K562 (cell line): ENCODE data around the gene PLAC8L1. TPM values are rescaled to one million over a fixed set of nuclear protein-coding genes. Genes with fewer than 3 reads are reported as not detected.

Experiments used
- ARID2 ChIP-seq: fragments of 450-650 bp; IDR thresholded peaks from 2 replicates; pipeline ENCODE4 v1.6.1; 2017; ENCODE audit warnings: antibody characterized with exemption, mild to moderate bottlenecking
- ATF1 ChIP-seq, 2 experiments: fragments of 450-650 bp in 1 of 2; IDR thresholded peaks; 2 replicates each; pipeline ENCODE4 v1.6.1; 2016; ENCODE audit warnings: missing compliant biosample characterization in 1 of 2, missing genetic modification characterization in 1 of 2
- C11orf30 ChIP-seq: fragments of 450-650 bp; IDR thresholded peaks from 2 replicates; pipeline ENCODE4 v1.6.1; 2016; ENCODE audit warnings: low read depth, mild to moderate bottlenecking
- CCNT2 ChIP-seq: IDR thresholded peaks from 2 replicates; pipeline ENCODE4 v1.6.1; 2011; ENCODE audit warnings: borderline replicate concordance, low read depth, mild to moderate bottlenecking, moderate library complexity, mixed read lengths, low read length; ENCODE audit not compliant: insufficient read length; ENCODE audit errors: extremely low read depth
- CXXC5 ChIP-seq: fragments of 250-450 bp; sonication (Bioruptor Pico); IDR thresholded peaks from 2 replicates; pipeline ENCODE4 v1.8.0; 2022; ENCODE audit warnings: inconsistent platforms, mild to moderate bottlenecking, moderate library complexity
- EP300 ChIP-seq: IDR thresholded peaks from 2 replicates; pipeline ENCODE4 v1.6.1; 2012; ENCODE audit warnings: low read length, improper control_type of control experiment
- EZH2 ChIP-seq: IDR thresholded peaks from 2 replicates; pipeline ENCODE4 v1.6.1; 2012; ENCODE audit warnings: low read depth, mild to moderate bottlenecking, inconsistent platforms, low read length, borderline replicate concordance
- GABPB2 ChIP-seq: fragments of 250-450 bp; sonication (Bioruptor Pico); conservative IDR thresholded peaks from 2 replicates; pipeline ENCODE4 v1.5.1; 2021; ENCODE audit warnings: mild to moderate bottlenecking
- KLF16 ChIP-seq: IDR thresholded peaks from 2 replicates; pipeline ENCODE4 v1.6.1; 2016; ENCODE audit warnings: antibody characterized with exemption
- MYNN ChIP-seq, 2 experiments: sonication (generic); formaldehyde crosslinking in 1 of 2; IDR thresholded peaks; 2 replicates each; pipeline versions ENCODE4 v1.5.0 to v1.6.1; 2016 to 2020; ENCODE audit warnings: antibody characterized with exemption in 1 of 2, missing genetic modification reagents in 1 of 2
- NCOA2 ChIP-seq, 2 experiments: fragments of 450-650 bp; IDR thresholded peaks; 2 replicates each; pipeline ENCODE4 v1.6.1; 2018; ENCODE audit warnings: mild to moderate bottlenecking in 2 of 2, moderate library complexity in 1 of 2; ENCODE audit not compliant: partially characterized antibody in 2 of 2
- NFE2L1 ChIP-seq: fragments of 450-650 bp; IDR thresholded peaks from 2 replicates; pipeline ENCODE4 v1.6.1; 2016; ENCODE audit warnings: missing genetic modification characterization, low read depth, mild to moderate bottlenecking, missing compliant biosample characterization, moderate library complexity, borderline replicate concordance
- PPARD ChIP-seq: fragments of 250-450 bp; sonication (Bioruptor Pico); IDR thresholded peaks from 2 replicates; pipeline ENCODE4 v1.8.0; 2022; ENCODE audit warnings: inconsistent platforms, mild to moderate bottlenecking, moderate library complexity
- PTBP1 ChIP-seq: fragments of 200-400 bp; formaldehyde crosslinking; IDR thresholded peaks from 2 replicates; pipeline ENCODE4 v1.6.1; 2017; ENCODE audit warnings: low read depth, low read length
- RUNX1 ChIP-seq: sonication (generic); IDR thresholded peaks from 2 replicates; pipeline ENCODE4 v1.6.1; 2016; ENCODE audit warnings: antibody characterized with exemption, low read depth
- SMARCA4 ChIP-seq: fragments of 450-650 bp; IDR thresholded peaks from 2 replicates; pipeline ENCODE4 v1.6.1; 2016
- SMARCC2 ChIP-seq: fragments of 450-650 bp; IDR thresholded peaks from 2 replicates; pipeline ENCODE4 v1.6.1; 2017; ENCODE audit warnings: antibody characterized with exemption, moderate library complexity, mild to moderate bottlenecking, low read depth
- SRSF9 ChIP-seq: fragments of 200-400 bp; formaldehyde crosslinking; IDR thresholded peaks from 2 replicates; pipeline ENCODE4 v1.6.1; 2017; ENCODE audit warnings: low read depth, low read length, borderline replicate concordance
- TRIM24 ChIP-seq, 2 experiments: fragments of 450-650 bp; IDR thresholded peaks; 2 replicates each; pipeline ENCODE4 v1.6.1; 2016
- XRCC4 ChIP-seq: IDR thresholded peaks from one replicate; pipeline ENCODE4 v1.6.1; 2011; ENCODE audit not compliant: insufficient read depth, insufficient read length; ENCODE audit errors: extremely low read depth
- ZEB2 ChIP-seq: fragments of 450-650 bp; IDR thresholded peaks from 2 replicates; pipeline ENCODE4 v1.6.1; 2016
- ZNF766 ChIP-seq: fragments of 200-800 bp; sonication (Bioruptor generic); conservative IDR thresholded peaks from 2 replicates; pipeline ENCODE4 v1.6.1; 2016; ENCODE audit warnings: missing genetic modification characterization, missing compliant biosample characterization
- polyA plus RNA-seq, 8 experiments: library from polyadenylated mRNA; depleted of rRNA in 4 of 8; stranded (reverse) in 5 of 8; unstranded in 3 of 8; fragments of >200 nt; fragmentation: Nextera tagmentation in 2 of 8; fragmentation: Illumina TruSeq in 1 of 8; extraction: Ambion mirVana in 2 of 8; extraction: Trizol in 1 of 8; gene quantifications; 2 replicates each; pipeline versions ENCODE4 v1.2.1 to v1.2.3, GENCODE V29; 2011 to 2014; ENCODE audit warnings: inconsistent platforms in 1 of 8, missing spikeins in 1 of 8
- total RNA-seq, 7 experiments: library from RNA; depleted of rRNA in 6 of 7; stranded (reverse); fragments of >200 nt in 6 of 7; fragmentation: Illumina TruSeq in 2 of 7; extraction: Trizol in 2 of 7; gene quantifications; 2 replicates each; pipeline versions ENCODE4 v1.2.1 to v1.2.3, GENCODE V29; 2011 to 2021; ENCODE audit warnings: low replicate concordance in 1 of 7
- TF ChIP-seq, protein P1 (sequence below): fragments of 250-450 bp; sonication (Bioruptor Pico); IDR thresholded peaks from 2 replicates; pipeline ENCODE4 v1.5.0; 2022; ENCODE audit warnings: mild to moderate bottlenecking
- TF ChIP-seq, protein P2 (sequence below): fragments of 250-450 bp; sonication (Bioruptor Pico); IDR thresholded peaks from 2 replicates; pipeline ENCODE4 v1.8.0; 2022; ENCODE audit warnings: inconsistent platforms
- TF ChIP-seq, protein P3 (sequence below): fragments of 450-650 bp; IDR thresholded peaks from 2 replicates; pipeline ENCODE4 v1.6.1; 2016; ENCODE audit warnings: low read depth, mild to moderate bottlenecking, moderate library complexity
- TF ChIP-seq, protein P4 (sequence below): IDR thresholded peaks from 2 replicates; pipeline ENCODE4 v1.6.1; 2011; ENCODE audit not compliant: insufficient read length; ENCODE audit errors: extremely low read depth

Gene PLAC8L1
- total and polyA plus RNA-seq, 9 of the 15 experiments (the other 6 are each of a cell fraction or from before 2014, with no cell fraction given): 0.10 to 0.43 (median 0.26) TPM; not detected in 3

DNA sequence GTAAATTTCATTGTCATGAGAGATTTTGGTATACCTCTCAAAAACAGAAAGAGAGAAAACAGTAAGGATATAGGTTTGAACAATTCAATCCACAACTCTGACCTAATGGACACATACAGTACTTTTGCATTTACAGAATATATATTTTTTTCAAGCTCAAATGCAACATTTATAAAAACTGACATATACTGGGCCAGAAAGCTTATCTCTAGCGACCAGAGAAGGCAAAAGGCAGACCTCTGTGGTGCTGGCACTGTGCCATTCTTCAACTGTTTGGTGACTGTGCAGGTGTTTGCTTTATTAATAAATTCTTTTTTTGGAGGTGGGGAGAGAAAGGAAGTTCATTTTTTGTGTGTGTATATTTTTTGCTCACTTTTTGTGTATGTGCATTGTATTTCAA, 6.0 kb upstream of the PLAC8L1 start (continued):
- TF ChIP-seq NCOA2 (IDR thresholded peaks at IDR 0.05; ENCODE audit: partially characterized antibody in 2 of 2): peak in 1 of 2 experiments; percentile 64
- peak; percentile 84 for TF ChIP-seq SMARCC2
- peak; percentile 79 for TF ChIP-seq KLF16
- no peak for TF ChIP-seq PTBP1
- TF ChIP-seq, protein P1, sequence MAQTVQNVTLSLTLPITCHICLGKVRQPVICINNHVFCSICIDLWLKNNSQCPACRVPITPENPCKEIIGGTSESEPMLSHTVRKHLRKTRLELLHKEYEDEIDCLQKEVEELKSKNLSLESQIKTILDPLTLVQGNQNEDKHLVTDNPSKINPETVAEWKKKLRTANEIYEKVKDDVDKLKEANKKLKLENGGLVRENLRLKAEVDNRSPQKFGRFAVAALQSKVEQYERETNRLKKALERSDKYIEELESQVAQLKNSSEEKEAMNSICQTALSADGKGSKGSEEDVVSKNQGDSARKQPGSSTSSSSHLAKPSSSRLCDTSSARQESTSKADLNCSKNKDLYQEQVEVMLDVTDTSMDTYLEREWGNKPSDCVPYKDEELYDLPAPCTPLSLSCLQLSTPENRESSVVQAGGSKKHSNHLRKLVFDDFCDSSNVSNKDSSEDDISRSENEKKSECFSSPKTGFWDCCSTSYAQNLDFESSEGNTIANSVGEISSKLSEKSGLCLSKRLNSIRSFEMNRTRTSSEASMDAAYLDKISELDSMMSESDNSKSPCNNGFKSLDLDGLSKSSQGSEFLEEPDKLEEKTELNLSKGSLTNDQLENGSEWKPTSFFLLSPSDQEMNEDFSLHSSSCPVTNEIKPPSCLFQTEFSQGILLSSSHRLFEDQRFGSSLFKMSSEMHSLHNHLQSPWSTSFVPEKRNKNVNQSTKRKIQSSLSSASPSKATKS (CRISPR knock-in tag): no peak
- TF ChIP-seq TRIM24 (IDR thresholded peaks at IDR 0.05): 0 out of 4 replicates have a peak, but pooled peaks of 1 of the 2 experiments have one; percentile 31
- TF ChIP-seq SMARCA4: peak; percentile 91
- no peak for TF ChIP-seq SRSF9
- TF ChIP-seq EP300: peak; percentile 93
- TF ChIP-seq ZEB2: no peak
- TF ChIP-seq, protein P2, sequence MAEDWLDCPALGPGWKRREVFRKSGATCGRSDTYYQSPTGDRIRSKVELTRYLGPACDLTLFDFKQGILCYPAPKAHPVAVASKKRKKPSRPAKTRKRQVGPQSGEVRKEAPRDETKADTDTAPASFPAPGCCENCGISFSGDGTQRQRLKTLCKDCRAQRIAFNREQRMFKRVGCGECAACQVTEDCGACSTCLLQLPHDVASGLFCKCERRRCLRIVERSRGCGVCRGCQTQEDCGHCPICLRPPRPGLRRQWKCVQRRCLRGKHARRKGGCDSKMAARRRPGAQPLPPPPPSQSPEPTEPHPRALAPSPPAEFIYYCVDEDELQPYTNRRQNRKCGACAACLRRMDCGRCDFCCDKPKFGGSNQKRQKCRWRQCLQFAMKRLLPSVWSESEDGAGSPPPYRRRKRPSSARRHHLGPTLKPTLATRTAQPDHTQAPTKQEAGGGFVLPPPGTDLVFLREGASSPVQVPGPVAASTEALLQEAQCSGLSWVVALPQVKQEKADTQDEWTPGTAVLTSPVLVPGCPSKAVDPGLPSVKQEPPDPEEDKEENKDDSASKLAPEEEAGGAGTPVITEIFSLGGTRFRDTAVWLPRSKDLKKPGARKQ (CRISPR knock-in tag): no peak
- TF ChIP-seq, protein P3, sequence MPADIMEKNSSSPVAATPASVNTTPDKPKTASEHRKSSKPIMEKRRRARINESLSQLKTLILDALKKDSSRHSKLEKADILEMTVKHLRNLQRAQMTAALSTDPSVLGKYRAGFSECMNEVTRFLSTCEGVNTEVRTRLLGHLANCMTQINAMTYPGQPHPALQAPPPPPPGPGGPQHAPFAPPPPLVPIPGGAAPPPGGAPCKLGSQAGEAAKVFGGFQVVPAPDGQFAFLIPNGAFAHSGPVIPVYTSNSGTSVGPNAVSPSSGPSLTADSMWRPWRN: no peak
- TF ChIP-seq, protein P4, sequence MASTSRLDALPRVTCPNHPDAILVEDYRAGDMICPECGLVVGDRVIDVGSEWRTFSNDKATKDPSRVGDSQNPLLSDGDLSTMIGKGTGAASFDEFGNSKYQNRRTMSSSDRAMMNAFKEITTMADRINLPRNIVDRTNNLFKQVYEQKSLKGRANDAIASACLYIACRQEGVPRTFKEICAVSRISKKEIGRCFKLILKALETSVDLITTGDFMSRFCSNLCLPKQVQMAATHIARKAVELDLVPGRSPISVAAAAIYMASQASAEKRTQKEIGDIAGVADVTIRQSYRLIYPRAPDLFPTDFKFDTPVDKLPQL: no peak
- no peak for TF ChIP-seq NFE2L1 (tag)
- no peak for TF ChIP-seq CXXC5 (CRISPR knock-in tag)
- no peak for TF ChIP-seq ATF1 (CRISPR knock-in tag; IDR thresholded peaks at IDR 0.05)
- TF ChIP-seq ATF1 (tag; IDR thresholded peaks at IDR 0.05): 0 out of 2 replicates have a peak, but pooled peaks have one; percentile 9
- TF ChIP-seq C11orf30: 0 out of 2 replicates have a peak, but pooled peaks have one; percentile 17
- TF ChIP-seq ZNF766 (CRISPR knock-in tag): no peak
- TF ChIP-seq EZH2: no peak
- no peak for TF ChIP-seq PPARD (CRISPR knock-in tag)
- peak; percentile 68 for TF ChIP-seq CCNT2
- no peak for TF ChIP-seq XRCC4
- TF ChIP-seq RUNX1: no peak
- TF ChIP-seq GABPB2: no peak
- no peak for TF ChIP-seq ARID2
- TF ChIP-seq MYNN (IDR thresholded peaks at IDR 0.05): 0 out of 2 replicates have a peak, but pooled peaks have one; percentile 37
- no peak for TF ChIP-seq MYNN (CRISPR knock-in tag; IDR thresholded peaks at IDR 0.05)
